Caco-2 (cell line): Measurements from ENCODE around the gene LGR6. TPM values are rescaled to one million over a fixed set of nuclear protein-coding genes. Genes with fewer than 3 reads are reported as not detected.
A peak's percentile ranks its signal among the peaks of the same experiment; 100 is the strongest.

Experiments
- BruUV-seq: library from RNA; stranded (reverse); fragments of 400-500 nt; replicated peaks from 2 replicates; lab custom pipeline; 2021; lab: Mats Ljungman, UMichigan
- CTCF ChIA-PET: fragments of 300-600 bp; sonication (Branson Sonifier 250); formaldehyde crosslinking; loops from one replicate; lab custom pipeline; 2022; ENCODE audit warnings: antibody characterized with exemption; lab: Charles Lee
- POLR2A ChIA-PET: fragments of 300-600 bp; sonication (Branson Sonifier 250); formaldehyde crosslinking; loops from one replicate; lab custom pipeline; 2022; ENCODE audit warnings: antibody characterized with exemption; lab: Charles Lee
- DNase-seq, 2 experiments: peaks; one replicate each; pipeline versions ENCODE4 v3.0.0 to v3.0.0-alpha.2; 2020 to 2022
- H3K27me3 ChIP-seq: replicated peaks from 2 replicates; pipeline ENCODE4 v1.6.0; 2011; ENCODE audit warnings: low read length; ENCODE audit not compliant: control insufficient read depth, insufficient read depth
- H3K36me3 ChIP-seq: 2 replicates; pipeline ENCODE4 v1.5.1; 2011; ENCODE audit warnings: low read length; ENCODE audit not compliant: control insufficient read depth, insufficient read depth
- H3K4me1 ChIP-seq: fragments of 250-450 bp; sonication (Bioruptor Pico); 2 replicates; pipeline ENCODE4 v1.5.1; 2020; ENCODE audit warnings: mild to moderate bottlenecking
- H3K4me3 ChIP-seq: 2 replicates; pipeline ENCODE4 v1.5.1; 2011; ENCODE audit warnings: low read depth, mild to moderate bottlenecking, control low read depth, low read length
- H3K9me3 ChIP-seq: fragments of 250-450 bp; sonication (Bioruptor Pico); 2 replicates; pipeline ENCODE4 v1.5.1; 2020; ENCODE audit warnings: mild to moderate bottlenecking, moderate library complexity
- H3K27ac Mint-ChIP-seq: one replicate; pipeline ENCODE4 v1.8.0; 2022; ENCODE audit warnings: mixed read lengths; ENCODE audit not compliant: unreplicated experiment
- H3K27me3 Mint-ChIP-seq: one replicate; pipeline ENCODE4 v1.8.0; 2022; ENCODE audit warnings: mixed read lengths; ENCODE audit not compliant: insufficient read depth, unreplicated experiment
- H3K36me3 Mint-ChIP-seq: one replicate; pipeline ENCODE4 v1.8.0; 2022; ENCODE audit warnings: mild to moderate bottlenecking, mixed read lengths; ENCODE audit not compliant: insufficient read depth, unreplicated experiment
- H3K4me1 Mint-ChIP-seq: one replicate; pipeline ENCODE4 v1.8.0; 2022; ENCODE audit warnings: low read depth, mixed read lengths; ENCODE audit not compliant: unreplicated experiment
- H3K4me3 Mint-ChIP-seq: one replicate; pipeline ENCODE4 v1.8.0; 2022; ENCODE audit warnings: mild to moderate bottlenecking, moderate library complexity, mixed read lengths; ENCODE audit not compliant: unreplicated experiment
- H3K9me3 Mint-ChIP-seq: one replicate; pipeline ENCODE4 v1.8.0; 2022; ENCODE audit warnings: mixed read lengths; ENCODE audit not compliant: unreplicated experiment
- intact Hi-C: fragments of 100-400 bp; cut with micrococcal nuclease; formaldehyde crosslinking; loops from one replicate; pipeline ENCODE4 v1.10.0; 2022; ENCODE audit not compliant: unreplicated experiment
- total RNA-seq: library from RNA; stranded (reverse); gene quantifications from 2 replicates; pipeline ENCODE4 v1.2.3, GENCODE V29; 2022
- TF ChIP-seq, protein P1 (sequence below), 2 experiments: fragments of 200-600 bp in 1 of 2; IDR thresholded peaks; 1 replicate in 1 of 2; 2 replicates in 1 of 2; pipeline versions ENCODE4 v1.5.1 to v1.8.0; 2011 to 2022; ENCODE audit warnings: antibody characterized with exemption in 1 of 2, control low read depth in 1 of 2, inconsistent platforms in 1 of 2, low read depth in 1 of 2, low read length in 1 of 2, mild to moderate bottlenecking in 1 of 2, moderate library complexity in 1 of 2; ENCODE audit not compliant: insufficient read depth in 1 of 2, severe bottlenecking in 1 of 2, unreplicated experiment in 1 of 2

LGR6 gene
- total RNA-seq, 1 experiment from 2014 or later = 0.36 TPM

DNA sequence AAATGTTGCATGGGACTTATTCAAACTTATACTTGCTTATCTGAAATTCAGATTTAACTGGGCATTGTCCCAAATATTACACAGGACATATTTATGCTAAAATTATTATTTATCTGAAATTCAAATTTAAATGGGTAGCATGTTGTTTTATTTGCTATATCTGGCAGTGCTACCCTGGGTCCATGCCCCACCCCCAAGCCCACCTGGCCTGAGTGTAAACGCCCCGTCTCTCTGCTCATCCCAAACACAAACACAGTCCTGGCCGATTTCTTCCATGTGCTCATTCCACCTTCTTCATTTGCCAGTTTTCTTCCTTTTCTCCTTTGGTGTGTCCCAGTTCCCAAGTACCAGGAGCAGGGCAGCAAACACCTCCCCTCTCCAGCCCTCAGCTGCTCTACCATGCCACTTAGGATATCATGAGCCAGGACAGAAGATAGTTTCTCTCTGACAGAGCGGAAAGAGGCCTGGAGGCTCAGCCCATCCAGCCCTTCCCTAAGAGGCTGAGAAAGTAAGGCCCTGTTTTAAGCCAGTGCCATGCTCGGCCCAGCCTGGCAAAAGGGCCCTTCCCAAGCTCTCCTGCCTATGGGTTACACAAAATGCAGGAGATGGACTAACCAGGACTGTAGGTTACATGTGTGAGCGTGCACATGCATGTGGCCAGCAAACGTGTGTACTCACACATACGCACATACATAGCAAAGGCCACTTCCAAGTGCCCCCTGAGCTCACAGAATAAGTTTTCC, 78.7 kb downstream of the LGR6 start:
- Histone ChIP-seq H3K4me1 (no peaks in the 10 kb centered on the region), H3K9me3 (no peaks in the 10 kb centered on the region), H3K27me3 (no peaks in the 10 kb centered on the region), H3K36me3 (no peaks in the 10 kb centered on the region), H3K4me3 (no peak overlapping the region)
- H3K4me3 Mint-ChIP-seq = no peak overlapping the region
- peaks cover 8% of the 10 kb centered on the region for H3K27me3 Mint-ChIP-seq
- no peaks in the 10 kb centered on the region for H3K4me1 Mint-ChIP-seq
- H3K27ac Mint-ChIP-seq = no peak overlapping the region
- POLR2A ChIA-PET = no interaction called here
- no peaks in the 10 kb centered on the region for H3K9me3 Mint-ChIP-seq
- intact Hi-C loops = no loop called here
- CTCF ChIA-PET = interaction anchor here (0.6 kb wide), 2 partner anchors 42 to 83 kb away, joined by 3 read pairs; no protein-coding TSS in a partner anchor
- no peaks in the 10 kb centered on the region for H3K36me3 Mint-ChIP-seq
- DNase-seq = no peak
- BruUV-seq = no TSS peak
- TF ChIP-seq, protein P1, sequence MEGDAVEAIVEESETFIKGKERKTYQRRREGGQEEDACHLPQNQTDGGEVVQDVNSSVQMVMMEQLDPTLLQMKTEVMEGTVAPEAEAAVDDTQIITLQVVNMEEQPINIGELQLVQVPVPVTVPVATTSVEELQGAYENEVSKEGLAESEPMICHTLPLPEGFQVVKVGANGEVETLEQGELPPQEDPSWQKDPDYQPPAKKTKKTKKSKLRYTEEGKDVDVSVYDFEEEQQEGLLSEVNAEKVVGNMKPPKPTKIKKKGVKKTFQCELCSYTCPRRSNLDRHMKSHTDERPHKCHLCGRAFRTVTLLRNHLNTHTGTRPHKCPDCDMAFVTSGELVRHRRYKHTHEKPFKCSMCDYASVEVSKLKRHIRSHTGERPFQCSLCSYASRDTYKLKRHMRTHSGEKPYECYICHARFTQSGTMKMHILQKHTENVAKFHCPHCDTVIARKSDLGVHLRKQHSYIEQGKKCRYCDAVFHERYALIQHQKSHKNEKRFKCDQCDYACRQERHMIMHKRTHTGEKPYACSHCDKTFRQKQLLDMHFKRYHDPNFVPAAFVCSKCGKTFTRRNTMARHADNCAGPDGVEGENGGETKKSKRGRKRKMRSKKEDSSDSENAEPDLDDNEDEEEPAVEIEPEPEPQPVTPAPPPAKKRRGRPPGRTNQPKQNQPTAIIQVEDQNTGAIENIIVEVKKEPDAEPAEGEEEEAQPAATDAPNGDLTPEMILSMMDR (IDR thresholded peaks at IDR 0.05; ENCODE audit: insufficient read depth in 1 of 2, low read depth in 1 of 2, low read length in 1 of 2, severe bottlenecking in 1 of 2, unreplicated experiment in 1 of 2) = no peak

DNA sequence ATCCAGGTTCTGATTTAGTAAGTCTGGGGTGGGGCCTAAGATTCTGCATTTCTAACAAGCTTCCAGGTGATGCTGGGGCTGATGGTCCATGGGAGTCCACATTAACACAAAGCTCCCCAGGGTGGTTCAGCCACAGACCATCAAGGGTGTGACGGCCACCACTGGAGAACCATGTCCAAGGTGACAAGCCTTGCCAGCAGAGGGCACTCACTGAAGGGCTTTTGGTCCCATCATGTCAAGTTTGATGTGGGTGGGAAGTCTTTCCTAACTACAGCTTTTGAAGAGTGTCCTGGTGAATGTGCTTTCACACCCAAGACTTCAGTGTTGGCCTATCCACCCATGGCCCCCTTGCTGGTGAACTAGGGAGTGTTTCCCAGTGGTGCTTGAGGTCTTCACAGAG, 81.0 kb downstream of the LGR6 start:
- Mint-ChIP-seq H3K27ac (no peak overlapping the region), H3K9me3 (no peaks in the 10 kb centered on the region), H3K4me1 (no peaks in the 10 kb centered on the region), H3K36me3 (no peaks in the 10 kb centered on the region), H3K27me3 (peaks cover 15% of the 10 kb centered on the region), H3K4me3 (no peak overlapping the region)
- H3K4me1 ChIP-seq = no peaks in the 10 kb centered on the region
- POLR2A ChIA-PET = no interaction called here
- intact Hi-C loops = loop anchor here (1.0 kb wide), 1 partner anchor 41 kb away; no protein-coding TSS in a partner anchor
- TF ChIP-seq, protein P1 (IDR thresholded peaks at IDR 0.05; ENCODE audit: insufficient read depth in 1 of 2, low read depth in 1 of 2, low read length in 1 of 2, severe bottlenecking in 1 of 2, unreplicated experiment in 1 of 2) = peak in 1 of 2 experiments; percentile 63
- no peaks in the 10 kb centered on the region for H3K36me3 ChIP-seq
- no peak overlapping the region for H3K4me3 ChIP-seq
- DNase-seq = peak in 1 of 2 experiments; percentile 42
- CTCF ChIA-PET = interaction anchor here (0.6 to 2.2 kb wide), 3 partner anchors 40 to 90 kb away, joined by 3 to 11 read pairs (median 8); no protein-coding TSS in a partner anchor
- BruUV-seq = no TSS peak
- H3K9me3 ChIP-seq = no peaks in the 10 kb centered on the region
- H3K27me3 ChIP-seq = no peaks in the 10 kb centered on the region

DNA sequence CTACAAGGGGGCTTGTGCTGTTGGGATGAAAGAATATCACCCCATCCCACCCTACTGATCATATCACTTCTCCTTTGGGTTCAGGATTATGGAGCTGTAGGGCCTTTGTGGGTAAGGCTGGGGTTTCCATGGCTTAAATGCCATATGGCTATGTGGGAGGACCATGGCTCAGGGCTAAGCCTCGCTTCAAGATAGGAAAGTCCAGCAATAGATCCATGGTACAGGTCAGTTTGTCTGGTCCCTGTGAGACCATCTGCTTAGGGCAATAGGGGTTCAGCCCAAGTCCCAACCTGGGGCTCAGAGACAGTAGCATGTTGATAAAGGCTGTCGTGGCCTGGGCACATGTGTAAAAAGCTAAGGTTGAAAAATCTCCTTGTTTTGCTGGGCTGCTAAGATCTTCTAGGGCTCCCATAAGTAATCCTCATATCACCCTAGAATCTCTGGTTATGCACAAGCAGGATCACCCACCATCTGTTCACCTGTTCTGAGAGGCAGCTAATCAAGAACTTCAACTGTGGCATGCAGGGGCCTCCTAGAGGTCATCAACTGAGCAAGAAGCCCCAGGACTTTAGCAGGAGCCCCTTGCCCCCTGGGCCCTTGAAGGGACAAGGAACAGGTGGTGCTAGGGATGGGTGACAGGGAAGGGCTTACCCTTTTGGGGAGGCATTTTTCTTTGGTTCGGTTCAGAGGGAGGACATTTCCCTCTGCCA, 81.6 kb downstream of the LGR6 start:
- Mint-ChIP-seq H3K27ac (no peak overlapping the region), H3K36me3 (no peaks in the 10 kb centered on the region), H3K4me3 (no peak overlapping the region), H3K9me3 (no peaks in the 10 kb centered on the region), H3K27me3 (peaks cover 21% of the 10 kb centered on the region), H3K4me1 (no peaks in the 10 kb centered on the region)
- no peaks in the 10 kb centered on the region for H3K27me3 ChIP-seq
- ChIA-PET POLR2A (no interaction called here), CTCF (interaction anchor here (2.2 kb wide), 1 partner anchor 86 kb away, joined by 11 read pairs; no protein-coding TSS in a partner anchor)
- no peaks in the 10 kb centered on the region for H3K36me3 ChIP-seq
- no TSS peak for BruUV-seq
- no peak for DNase-seq
- TF ChIP-seq, protein P1 (IDR thresholded peaks at IDR 0.05; ENCODE audit: insufficient read depth in 1 of 2, low read depth in 1 of 2, low read length in 1 of 2, severe bottlenecking in 1 of 2, unreplicated experiment in 1 of 2) = no peak
- no peaks in the 10 kb centered on the region for H3K9me3 ChIP-seq
- no peak overlapping the region for H3K4me3 ChIP-seq
- intact Hi-C loops = no loop called here
- H3K4me1 ChIP-seq = no peaks in the 10 kb centered on the region
